ENCODE data around the gene WDR70.

The WDR70 gene

DNA sequence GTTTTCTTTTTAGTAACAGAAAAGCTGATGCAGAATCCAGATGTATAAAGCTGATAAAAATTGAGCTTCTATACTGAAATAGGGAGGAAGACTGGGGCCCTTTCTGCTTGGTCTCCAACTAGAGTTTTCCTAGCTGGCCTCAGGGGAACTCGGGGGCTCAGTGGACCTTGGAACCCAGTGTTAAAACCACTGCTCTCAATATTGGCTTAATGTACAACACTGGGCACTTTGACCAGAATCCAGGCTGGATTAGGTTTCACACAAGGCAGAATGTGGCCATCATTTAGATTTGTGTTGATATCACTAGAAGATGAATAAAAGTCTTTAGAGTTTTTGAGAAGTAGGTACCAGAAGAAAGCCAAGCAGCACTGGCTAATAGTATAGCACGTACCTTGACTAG is 346.1 kb downstream of the WDR70 start:
- H3K36me3 ChIP-seq (ENCODE audit: control insufficient read depth, insufficient read depth, low read length), result no peaks in the 10 kb centered on the region; the same call in 1 of the 2 replicates
- H3K4me3 ChIP-seq (replicated peaks; ENCODE audit: low read depth, low read length), result no peak overlapping the region
- no peaks in the 10 kb centered on the region for H3K27me3 ChIP-seq (replicated peaks; ENCODE audit: control insufficient read depth, insufficient read depth, low read length)
- no peak for DNase-seq (ENCODE audit: extremely low read depth, insufficient read length)
- TF ChIP-seq, protein P1, sequence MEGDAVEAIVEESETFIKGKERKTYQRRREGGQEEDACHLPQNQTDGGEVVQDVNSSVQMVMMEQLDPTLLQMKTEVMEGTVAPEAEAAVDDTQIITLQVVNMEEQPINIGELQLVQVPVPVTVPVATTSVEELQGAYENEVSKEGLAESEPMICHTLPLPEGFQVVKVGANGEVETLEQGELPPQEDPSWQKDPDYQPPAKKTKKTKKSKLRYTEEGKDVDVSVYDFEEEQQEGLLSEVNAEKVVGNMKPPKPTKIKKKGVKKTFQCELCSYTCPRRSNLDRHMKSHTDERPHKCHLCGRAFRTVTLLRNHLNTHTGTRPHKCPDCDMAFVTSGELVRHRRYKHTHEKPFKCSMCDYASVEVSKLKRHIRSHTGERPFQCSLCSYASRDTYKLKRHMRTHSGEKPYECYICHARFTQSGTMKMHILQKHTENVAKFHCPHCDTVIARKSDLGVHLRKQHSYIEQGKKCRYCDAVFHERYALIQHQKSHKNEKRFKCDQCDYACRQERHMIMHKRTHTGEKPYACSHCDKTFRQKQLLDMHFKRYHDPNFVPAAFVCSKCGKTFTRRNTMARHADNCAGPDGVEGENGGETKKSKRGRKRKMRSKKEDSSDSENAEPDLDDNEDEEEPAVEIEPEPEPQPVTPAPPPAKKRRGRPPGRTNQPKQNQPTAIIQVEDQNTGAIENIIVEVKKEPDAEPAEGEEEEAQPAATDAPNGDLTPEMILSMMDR (IDR thresholded peaks at IDR 0.05; ENCODE audit: insufficient read depth, low read length, poor library complexity, severe bottlenecking), result no peak

DNA sequence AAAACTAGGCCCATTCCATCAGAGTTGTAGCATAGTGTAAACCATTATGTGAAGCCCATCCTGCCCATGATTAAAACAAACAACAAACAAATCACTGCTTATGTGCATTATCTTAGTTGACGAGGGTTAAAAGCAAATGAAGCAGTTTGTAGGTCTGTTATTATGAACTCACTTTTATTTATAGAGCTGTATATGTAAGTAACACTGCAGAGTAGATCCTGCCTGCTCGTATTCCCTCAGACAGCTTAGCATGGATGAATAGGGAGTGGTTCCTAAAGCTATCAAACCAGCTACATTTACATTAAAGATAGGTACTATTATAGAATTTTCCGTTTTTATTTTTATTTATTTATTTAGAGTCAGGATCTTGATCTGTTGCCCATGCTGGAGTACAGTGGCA is 348.1 kb downstream of the WDR70 start:
- no peaks in the 10 kb centered on the region for H3K27me3 ChIP-seq (replicated peaks; ENCODE audit: control insufficient read depth, insufficient read depth, low read length)
- H3K36me3 ChIP-seq (ENCODE audit: control insufficient read depth, insufficient read depth, low read length), result no peaks in the 10 kb centered on the region; the same call in 1 of the 2 replicates
- no peak overlapping the region for H3K4me3 ChIP-seq (replicated peaks; ENCODE audit: low read depth, low read length)
- TF ChIP-seq, protein P1 (IDR thresholded peaks at IDR 0.05; ENCODE audit: insufficient read depth, low read length, poor library complexity, severe bottlenecking), result no peak
- DNase-seq (ENCODE audit: extremely low read depth, insufficient read length), result no peak

DNA sequence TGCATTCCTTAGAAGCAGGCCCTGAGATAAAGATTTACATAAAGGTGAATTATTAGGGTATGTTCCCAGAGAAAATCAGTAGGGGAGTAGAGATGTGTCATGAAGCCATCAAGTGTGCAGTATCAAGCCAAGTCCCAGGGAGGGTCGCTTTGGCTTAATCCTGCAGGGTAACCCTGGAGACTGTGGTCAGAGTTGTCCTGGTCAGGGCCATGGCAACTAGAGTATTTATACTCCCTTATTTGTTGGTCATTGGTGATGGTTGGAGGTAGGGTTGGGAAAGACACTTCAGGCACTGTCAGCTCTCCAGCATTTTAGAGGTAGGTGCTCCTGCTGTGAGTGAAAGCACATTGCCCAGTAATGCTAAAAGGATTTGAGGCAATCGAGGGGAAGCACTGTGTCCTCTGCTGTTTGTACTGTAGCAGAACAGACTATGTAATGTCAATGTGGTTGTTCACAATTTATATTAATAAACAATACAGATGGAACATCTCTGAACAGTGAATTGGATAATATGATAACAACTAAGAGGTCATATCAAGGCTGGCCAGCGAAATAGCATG is 351.9 kb downstream of the WDR70 start:
- no peaks in the 10 kb centered on the region for H3K27me3 ChIP-seq (replicated peaks; ENCODE audit: control insufficient read depth, insufficient read depth, low read length)

DNA sequence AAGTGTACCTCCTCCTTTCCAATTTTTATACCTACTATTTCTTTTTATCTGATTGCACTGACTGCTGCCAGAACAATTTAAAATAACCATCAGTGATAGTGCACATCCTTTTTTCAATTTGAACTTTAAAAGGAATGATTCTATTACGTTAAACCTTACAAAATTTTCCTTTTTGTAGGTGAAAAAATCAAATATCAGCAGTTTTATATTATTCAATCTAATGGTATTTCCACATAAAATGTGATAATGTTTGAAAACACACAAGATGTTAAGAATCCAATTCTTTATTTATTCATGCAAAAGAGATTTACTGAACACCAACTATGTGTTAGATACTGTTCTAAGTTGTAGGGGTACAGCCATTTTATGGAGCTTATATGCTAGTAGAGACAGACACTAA is 355.0 kb downstream of the WDR70 start:
- DNase-seq (ENCODE audit: extremely low read depth, insufficient read length), result no peak
- H3K36me3 ChIP-seq (ENCODE audit: control insufficient read depth, insufficient read depth, low read length), result no peaks in the 10 kb centered on the region
- TF ChIP-seq, protein P1 (IDR thresholded peaks at IDR 0.05; ENCODE audit: insufficient read depth, low read length, poor library complexity, severe bottlenecking), result no peak

More for the DNA sequence above, 351.9 kb downstream of the WDR70 start:
- TF ChIP-seq, protein P1 (IDR thresholded peaks at IDR 0.05; ENCODE audit: insufficient read depth, low read length, poor library complexity, severe bottlenecking), result no peak
- Histone ChIP-seq H3K4me3 (replicated peaks; ENCODE audit: low read depth, low read length) (no peak overlapping the region), H3K36me3 (ENCODE audit: control insufficient read depth, insufficient read depth, low read length) (no peaks in the 10 kb centered on the region; the same call in 1 of the 2 replicates)
- DNase-seq (ENCODE audit: extremely low read depth, insufficient read length), result no peak

DNA sequence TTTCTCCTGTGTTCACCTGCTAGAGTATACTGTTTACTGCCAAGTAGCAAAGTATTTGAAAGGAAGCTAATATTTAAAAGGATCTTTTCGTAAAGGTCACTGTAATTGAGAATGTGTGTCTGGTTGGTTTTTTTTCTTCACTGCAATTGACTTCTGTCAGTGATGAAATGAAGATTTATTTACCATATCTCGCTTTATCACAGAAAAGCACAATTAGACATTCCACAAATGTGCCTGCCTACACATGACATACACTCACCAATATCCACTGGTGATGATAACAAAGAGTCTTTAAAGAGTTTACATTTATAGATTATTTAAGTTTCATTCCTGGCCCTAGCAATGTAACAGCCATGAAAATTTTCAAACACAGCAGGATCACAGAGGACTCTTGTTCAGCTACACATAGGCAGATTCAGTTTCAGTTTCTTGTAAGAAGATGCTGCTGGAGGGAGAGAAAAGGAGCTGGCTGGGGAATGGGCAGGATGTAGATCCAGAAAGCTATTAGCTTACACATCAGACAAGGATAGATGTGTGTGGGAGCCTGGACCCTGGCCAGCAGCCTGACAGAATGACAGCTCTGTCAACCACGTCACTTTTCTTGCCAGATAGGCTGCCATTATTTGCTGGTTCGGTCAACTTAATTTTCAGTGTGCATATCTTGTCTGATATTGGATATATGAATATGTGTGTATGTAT is 356.7 kb downstream of the WDR70 start:
- no peaks in the 10 kb centered on the region for H3K36me3 ChIP-seq (ENCODE audit: control insufficient read depth, insufficient read depth, low read length)
- TF ChIP-seq, protein P1 (IDR thresholded peaks at IDR 0.05; ENCODE audit: insufficient read depth, low read length, poor library complexity, severe bottlenecking), result no peak
- no peaks in the 10 kb centered on the region for H3K27me3 ChIP-seq (replicated peaks; ENCODE audit: control insufficient read depth, insufficient read depth, low read length)
- DNase-seq (ENCODE audit: extremely low read depth, insufficient read length), result no peak
- H3K4me3 ChIP-seq (replicated peaks; ENCODE audit: low read depth, low read length), result no peak overlapping the region

More for the DNA sequence above, 355.0 kb downstream of the WDR70 start:
- H3K27me3 ChIP-seq (replicated peaks; ENCODE audit: control insufficient read depth, insufficient read depth, low read length), result no peaks in the 10 kb centered on the region
- H3K4me3 ChIP-seq (replicated peaks; ENCODE audit: low read depth, low read length), result no peak overlapping the region
